H9 (cell line): Measurements from ENCODE around the gene NAIF1. TPM values are rescaled to one million over a fixed set of nuclear protein-coding genes. Genes with fewer than 3 reads are reported as not detected.
"Not testable (repeated sequence)": the region's sequence is repeated elsewhere in the genome, so short reads cannot be mapped to it uniquely, and the experiment has no call there.

Source experiments
- DNase-seq: peaks from one replicate; pipeline ENCODE4 v3.0.0-alpha.2; 2017
- H2AFZ ChIP-seq: one replicate; pipeline ENCODE4 v1.6.1; 2013; ENCODE audit warnings: mild to moderate bottlenecking, low read length, control low read depth, moderate library complexity
- H2AK5ac ChIP-seq: 2 replicates; pipeline ENCODE4 v1.6.1; 2013; ENCODE audit warnings: low read length, control low read depth, mixed read lengths; ENCODE audit not compliant: insufficient read length
- H2BK120ac ChIP-seq: one replicate; pipeline ENCODE4 v1.6.1; 2013; ENCODE audit warnings: low read depth, mild to moderate bottlenecking, low read length, control low read depth, inconsistent platforms; ENCODE audit not compliant: poor library complexity, severe bottlenecking
- H2BK12ac ChIP-seq: 2 replicates; pipeline ENCODE4 v1.6.1; 2013; ENCODE audit warnings: low read length, control low read depth, mixed read lengths, low read depth; ENCODE audit not compliant: insufficient read length
- H2BK15ac ChIP-seq: 2 replicates; pipeline ENCODE4 v1.6.1; 2013; ENCODE audit warnings: low read depth, low read length, control low read depth
- H2BK20ac ChIP-seq: one replicate; pipeline ENCODE4 v1.6.1; 2013; ENCODE audit warnings: low read depth, mild to moderate bottlenecking, low read length, control low read depth, inconsistent platforms; ENCODE audit not compliant: poor library complexity, severe bottlenecking
- H2BK5ac ChIP-seq: 2 replicates; pipeline ENCODE4 v1.6.1; 2013; ENCODE audit warnings: low read length, control low read depth, mixed read lengths; ENCODE audit not compliant: insufficient read length
- H3K14ac ChIP-seq: 2 replicates; pipeline ENCODE4 v1.6.1; 2013; ENCODE audit warnings: low read length, control low read depth; ENCODE audit not compliant: insufficient read depth
- H3K18ac ChIP-seq: 2 replicates; pipeline ENCODE4 v1.6.1; 2013; ENCODE audit warnings: low read depth, mild to moderate bottlenecking, mixed read lengths, low read length, control low read depth; ENCODE audit not compliant: insufficient read length
- H3K23ac ChIP-seq: 2 replicates; pipeline ENCODE4 v1.6.1; 2013; ENCODE audit warnings: low read length, control low read depth, mixed read lengths, low read depth; ENCODE audit not compliant: insufficient read length
- H3K23me2 ChIP-seq: 2 replicates; pipeline ENCODE4 v1.6.1; 2013; ENCODE audit warnings: low read depth, mild to moderate bottlenecking, mixed read lengths, low read length, control low read depth; ENCODE audit not compliant: insufficient read length, poor library complexity, severe bottlenecking
- H3K27ac ChIP-seq: 2 replicates; pipeline ENCODE4 v1.5.1; 2013; ENCODE audit warnings: low read length, control low read depth, mixed read lengths, low read depth; ENCODE audit not compliant: insufficient read length
- H3K27me3 ChIP-seq: 2 replicates; pipeline ENCODE4 v1.6.1; 2013; ENCODE audit warnings: low read length, control low read depth, inconsistent platforms; ENCODE audit not compliant: insufficient read depth
- H3K4ac ChIP-seq: 2 replicates; pipeline ENCODE4 v1.6.1; 2013; ENCODE audit warnings: low read depth, mild to moderate bottlenecking, control low read depth, inconsistent platforms, low read length, moderate library complexity
- H3K4me1 ChIP-seq: 2 replicates; pipeline ENCODE4 v1.6.1; 2013; ENCODE audit warnings: low read length, control low read depth, inconsistent platforms; ENCODE audit not compliant: insufficient read depth
- H3K4me2 ChIP-seq: 2 replicates; pipeline ENCODE4 v1.6.1; 2013; ENCODE audit warnings: low read length, control low read depth, mixed read lengths; ENCODE audit not compliant: insufficient read length, insufficient read depth
- H3K56ac ChIP-seq: 2 replicates; pipeline ENCODE4 v1.6.1; 2013; ENCODE audit warnings: low read depth, mild to moderate bottlenecking, mixed read lengths, low read length, control low read depth; ENCODE audit not compliant: insufficient read length
- H3K79me1 ChIP-seq: 2 replicates; pipeline ENCODE4 v1.6.1; 2013; ENCODE audit warnings: low read depth, mild to moderate bottlenecking, moderate library complexity, low read length, control low read depth, inconsistent platforms; ENCODE audit not compliant: insufficient read depth, poor library complexity, severe bottlenecking
- H3K79me2 ChIP-seq: 2 replicates; pipeline ENCODE4 v1.6.1; 2013; ENCODE audit warnings: low read length, control low read depth, inconsistent platforms; ENCODE audit not compliant: insufficient read depth
- H3K9ac ChIP-seq: 2 replicates; pipeline ENCODE4 v1.6.1; 2013; ENCODE audit warnings: low read length, control low read depth, mixed read lengths; ENCODE audit not compliant: insufficient read length; ENCODE audit errors: extremely low read depth
- H3K9me3 ChIP-seq: one replicate; pipeline ENCODE4 v1.6.1; 2013; ENCODE audit warnings: low read depth, low read length, inconsistent platforms; ENCODE audit not compliant: control insufficient read depth
- H3T11ph ChIP-seq: one replicate; pipeline ENCODE4 v1.6.1; 2013; ENCODE audit warnings: mild to moderate bottlenecking, low read length, control low read depth, inconsistent platforms
- H4K20me1 ChIP-seq: one replicate; pipeline ENCODE4 v1.6.1; 2013; ENCODE audit not compliant: control insufficient read depth, insufficient read length, insufficient read depth
- H4K5ac ChIP-seq: 2 replicates; pipeline ENCODE4 v1.6.1; 2013; ENCODE audit warnings: low read depth, mild to moderate bottlenecking, mixed read lengths, low read length, control low read depth; ENCODE audit not compliant: insufficient read length
- H4K8ac ChIP-seq: replicated peaks from 2 replicates; pipeline ENCODE4 v1.6.1; 2013; ENCODE audit warnings: low read length, control low read depth, mixed read lengths, low read depth; ENCODE audit not compliant: insufficient read length
- H4K91ac ChIP-seq: 2 replicates; pipeline ENCODE4 v1.6.1; 2013; ENCODE audit warnings: low read depth, mild to moderate bottlenecking, moderate library complexity, mixed read lengths, low read length, control low read depth; ENCODE audit not compliant: insufficient read length
- H3K27ac Mint-ChIP-seq, 3 experiments: 2 replicates in 2 of 3; 3 replicates in 1 of 3; pipeline ENCODE4 v1.8.0; 2020 to 2021; ENCODE audit warnings: mixed read lengths in 3 of 3, mild to moderate bottlenecking in 1 of 3, moderate library complexity in 1 of 3
- H3K27me3 Mint-ChIP-seq: 2 replicates; pipeline ENCODE4 v1.8.0; 2021; ENCODE audit warnings: low read depth, mild to moderate bottlenecking, moderate library complexity, mixed read lengths
- H3K36me3 Mint-ChIP-seq, 3 experiments: 2 replicates in 2 of 3; 3 replicates in 1 of 3; pipeline ENCODE4 v1.8.0; 2020 to 2021; ENCODE audit warnings: low read depth in 3 of 3, mixed read lengths in 3 of 3; ENCODE audit not compliant: insufficient read depth in 1 of 3
- H3K4me1 Mint-ChIP-seq, 2 experiments: 2 replicates each; pipeline ENCODE4 v1.8.0; 2020; ENCODE audit warnings: mixed read lengths in 2 of 2
- H3K4me3 Mint-ChIP-seq, 2 experiments: 2 replicates in 1 of 2; 3 replicates in 1 of 2; pipeline ENCODE4 v1.8.0; 2020 to 2021; ENCODE audit warnings: mild to moderate bottlenecking in 2 of 2, mixed read lengths in 2 of 2, moderate library complexity in 1 of 2
- H3K9me3 Mint-ChIP-seq, 2 experiments: 2 replicates in 1 of 2; 3 replicates in 1 of 2; pipeline ENCODE4 v1.8.0; 2020; ENCODE audit warnings: mild to moderate bottlenecking in 2 of 2, mixed read lengths in 2 of 2, moderate library complexity in 1 of 2
- WGBS: extraction: QIAGEN DNeasy Blood & Tissue Kit; methylation state at CpG from one replicate; pipeline ENCODE4 v1.1.7; 2013; ENCODE audit warnings: missing lambda C conversion rate, low lambda C conversion rate, mixed read lengths; ENCODE audit not compliant: insufficient read length; ENCODE audit errors: extremely low coverage; 5-methylcytosine and 5-hydroxymethylcytosine counted together
- total RNA-seq: library from RNA; stranded (reverse); gene quantifications from 2 replicates; pipeline ENCODE4 v1.2.1, GENCODE V29; 2021
- TF ChIP-seq, protein P1 (sequence below): fragments of 200-600 bp; sonication (generic); conservative IDR thresholded peaks from 3 replicates; pipeline ENCODE4 v1.8.0; 2021; ENCODE audit warnings: antibody characterized with exemption, mild to moderate bottlenecking

Gene NAIF1
- total RNA-seq, 1 experiment from 2014 or later, result 6.3 TPM

DNA sequence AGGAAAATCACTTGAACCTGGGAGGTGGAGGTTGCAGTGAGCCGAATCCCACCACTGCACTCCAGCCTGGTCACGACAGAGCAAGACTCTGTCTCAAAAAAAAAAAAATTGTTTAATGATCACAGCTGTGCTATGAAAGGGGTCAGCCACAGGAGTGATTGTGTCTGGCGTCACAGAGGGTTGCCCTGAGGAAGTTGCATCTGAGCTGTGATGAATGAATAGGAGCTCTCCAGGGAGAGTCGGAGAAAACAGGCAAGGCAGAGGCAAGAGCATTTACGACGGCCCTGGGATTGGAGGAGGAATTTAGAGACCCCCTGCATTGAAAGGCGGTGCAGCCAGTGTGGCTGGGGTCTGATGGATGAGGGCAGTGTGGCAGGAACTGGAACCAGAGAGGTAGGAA is 25.1 kb downstream of the NAIF1 start:
- no CpG with 5 or more reads among the region's 7 CpGs for WGBS
- no peak overlapping the region for H3K4me3 Mint-ChIP-seq

GRCh38 chr9:128040783-128041182 is 26.3 kb downstream of the NAIF1 start:
- H2BK12ac ChIP-seq, H3K79me1 ChIP-seq, H3K4me3 Mint-ChIP-seq, H2BK15ac ChIP-seq, H2AK5ac ChIP-seq, H4K5ac ChIP-seq, H2BK120ac ChIP-seq, H2AFZ ChIP-seq, H3K23ac ChIP-seq, H3K14ac ChIP-seq, H3K18ac ChIP-seq, H3K56ac ChIP-seq, H3K9me3 Mint-ChIP-seq, H3K4ac ChIP-seq, H4K8ac ChIP-seq, H3K9me3 ChIP-seq, DNase-seq, H2BK5ac ChIP-seq, H3K79me2 ChIP-seq, H3K27me3 Mint-ChIP-seq, H3K27ac ChIP-seq, H3T11ph ChIP-seq, H3K9ac ChIP-seq, H3K27me3 ChIP-seq, H3K27ac Mint-ChIP-seq, H3K36me3 Mint-ChIP-seq, H4K20me1 ChIP-seq, H2BK20ac ChIP-seq, H3K23me2 ChIP-seq, H3K4me2 ChIP-seq, H4K91ac ChIP-seq, H3K4me1 ChIP-seq: not testable (repeated sequence)
- WGBS, result no CpG with 5 or more reads among the region's 3 CpGs
- peaks cover 0 to 11% of the 10 kb centered on the region in 2 experiments; a peak in 3 of 4 replicates for H3K4me1 Mint-ChIP-seq

More for the DNA sequence above, 25.1 kb downstream of the NAIF1 start:
- Histone ChIP-seq H2BK20ac (no peak overlapping the region), H4K5ac (no peak overlapping the region), H3K18ac (no peak overlapping the region), H3K4me1 (no peaks in the 10 kb centered on the region), H3K4me2 (no peak overlapping the region), H2BK5ac (no peak overlapping the region), H3K23ac (no peak overlapping the region), H3T11ph (no peak overlapping the region), H4K20me1 (no peaks in the 10 kb centered on the region), H2BK15ac (no peak overlapping the region), H3K27me3 (no peaks in the 10 kb centered on the region), H4K91ac (no peak overlapping the region), H2BK120ac (no peak overlapping the region), H2BK12ac (no peak overlapping the region), H3K9ac (no peak overlapping the region), H4K8ac (no peak overlapping the region), H3K23me2 (no peaks in the 10 kb centered on the region), H3K79me1 (no peaks in the 10 kb centered on the region), H2AK5ac (no peak overlapping the region), H3K9me3 (no peaks in the 10 kb centered on the region), H3K79me2 (no peaks in the 10 kb centered on the region), H3K4ac (no peak overlapping the region), H3K27ac (no peak overlapping the region), H3K56ac (no peak overlapping the region), H2AFZ (no peak overlapping the region), H3K14ac (no peak overlapping the region)
- Mint-ChIP-seq H3K4me1 (peaks cover 0 to 11% of the 10 kb centered on the region in 2 experiments; a peak in 3 of 4 replicates), H3K9me3 (no peaks in the 10 kb centered on the region; a peak in 1 of 5 replicates), H3K27ac (peak overlapping the region in 1 of 3 experiments; percentile 6; a peak in 1 of 7 replicates), H3K36me3 (no peaks in the 10 kb centered on the region), H3K27me3 (peaks cover 1% of the 10 kb centered on the region; the same call in 1 of the 2 replicates)
- DNase-seq, result no peak
- TF ChIP-seq, protein P1, sequence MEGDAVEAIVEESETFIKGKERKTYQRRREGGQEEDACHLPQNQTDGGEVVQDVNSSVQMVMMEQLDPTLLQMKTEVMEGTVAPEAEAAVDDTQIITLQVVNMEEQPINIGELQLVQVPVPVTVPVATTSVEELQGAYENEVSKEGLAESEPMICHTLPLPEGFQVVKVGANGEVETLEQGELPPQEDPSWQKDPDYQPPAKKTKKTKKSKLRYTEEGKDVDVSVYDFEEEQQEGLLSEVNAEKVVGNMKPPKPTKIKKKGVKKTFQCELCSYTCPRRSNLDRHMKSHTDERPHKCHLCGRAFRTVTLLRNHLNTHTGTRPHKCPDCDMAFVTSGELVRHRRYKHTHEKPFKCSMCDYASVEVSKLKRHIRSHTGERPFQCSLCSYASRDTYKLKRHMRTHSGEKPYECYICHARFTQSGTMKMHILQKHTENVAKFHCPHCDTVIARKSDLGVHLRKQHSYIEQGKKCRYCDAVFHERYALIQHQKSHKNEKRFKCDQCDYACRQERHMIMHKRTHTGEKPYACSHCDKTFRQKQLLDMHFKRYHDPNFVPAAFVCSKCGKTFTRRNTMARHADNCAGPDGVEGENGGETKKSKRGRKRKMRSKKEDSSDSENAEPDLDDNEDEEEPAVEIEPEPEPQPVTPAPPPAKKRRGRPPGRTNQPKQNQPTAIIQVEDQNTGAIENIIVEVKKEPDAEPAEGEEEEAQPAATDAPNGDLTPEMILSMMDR, result no peak
